ENCODE data around the gene BCAS4. TPM values are rescaled to one million over a fixed set of nuclear protein-coding genes. Genes with fewer than 3 reads are reported as not detected.

BCAS4 gene
- total RNA-seq, 1 donor from 2014 or later: 8.9 TPM

- Mint-ChIP-seq H3K4me1 (ENCODE audit: low read depth) (peaks cover 11% of the 10 kb centered on the region), H3K27me3 (no peaks in the 10 kb centered on the region), H3K36me3 (ENCODE audit: insufficient read depth) (no peaks in the 10 kb centered on the region), H3K27ac (peak overlapping the region; percentile 29), H3K4me3 (ENCODE audit: low read depth) (no peak overlapping the region), H3K9me3 (ENCODE audit: low read depth) (no peaks in the 10 kb centered on the region)
- TF ChIP-seq CTCF (IDR thresholded peaks at IDR 0.05; ENCODE audit: unreplicated experiment): peak; percentile 48
- no peak for DNase-seq (ENCODE audit: low spot score, unreplicated experiment)
Observed at GRCh38 chr20:50788045-50788991, 6.5 kb upstream of the BCAS4 start.

- Mint-ChIP-seq H3K27ac (peak overlapping the region; percentile 89), H3K27me3 (no peaks in the 10 kb centered on the region), H3K4me3 (ENCODE audit: low read depth) (no peak overlapping the region), H3K9me3 (ENCODE audit: low read depth) (no peaks in the 10 kb centered on the region), H3K4me1 (ENCODE audit: low read depth) (peaks cover 11% of the 10 kb centered on the region), H3K36me3 (ENCODE audit: insufficient read depth) (no peaks in the 10 kb centered on the region)
- TF ChIP-seq CTCF (IDR thresholded peaks at IDR 0.05; ENCODE audit: unreplicated experiment): no peak
- DNase-seq (ENCODE audit: low spot score, unreplicated experiment): no peak
Observed at GRCh38 chr20:50789968-50790650, 4.8 kb upstream of the BCAS4 start.

- Mint-ChIP-seq H3K9me3 (ENCODE audit: low read depth) (no peaks in the 10 kb centered on the region), H3K27ac (peak overlapping the region; percentile 97), H3K4me1 (ENCODE audit: low read depth) (peaks cover 11% of the 10 kb centered on the region), H3K27me3 (no peaks in the 10 kb centered on the region), H3K36me3 (ENCODE audit: insufficient read depth) (no peaks in the 10 kb centered on the region), H3K4me3 (ENCODE audit: low read depth) (no peak overlapping the region)
- TF ChIP-seq CTCF (IDR thresholded peaks at IDR 0.05; ENCODE audit: unreplicated experiment): peak; percentile 82
- DNase-seq (ENCODE audit: low spot score, unreplicated experiment): peak; percentile 92
Observed at GRCh38 chr20:50790651-50791277, 4.1 kb upstream of the BCAS4 start.

DNA sequence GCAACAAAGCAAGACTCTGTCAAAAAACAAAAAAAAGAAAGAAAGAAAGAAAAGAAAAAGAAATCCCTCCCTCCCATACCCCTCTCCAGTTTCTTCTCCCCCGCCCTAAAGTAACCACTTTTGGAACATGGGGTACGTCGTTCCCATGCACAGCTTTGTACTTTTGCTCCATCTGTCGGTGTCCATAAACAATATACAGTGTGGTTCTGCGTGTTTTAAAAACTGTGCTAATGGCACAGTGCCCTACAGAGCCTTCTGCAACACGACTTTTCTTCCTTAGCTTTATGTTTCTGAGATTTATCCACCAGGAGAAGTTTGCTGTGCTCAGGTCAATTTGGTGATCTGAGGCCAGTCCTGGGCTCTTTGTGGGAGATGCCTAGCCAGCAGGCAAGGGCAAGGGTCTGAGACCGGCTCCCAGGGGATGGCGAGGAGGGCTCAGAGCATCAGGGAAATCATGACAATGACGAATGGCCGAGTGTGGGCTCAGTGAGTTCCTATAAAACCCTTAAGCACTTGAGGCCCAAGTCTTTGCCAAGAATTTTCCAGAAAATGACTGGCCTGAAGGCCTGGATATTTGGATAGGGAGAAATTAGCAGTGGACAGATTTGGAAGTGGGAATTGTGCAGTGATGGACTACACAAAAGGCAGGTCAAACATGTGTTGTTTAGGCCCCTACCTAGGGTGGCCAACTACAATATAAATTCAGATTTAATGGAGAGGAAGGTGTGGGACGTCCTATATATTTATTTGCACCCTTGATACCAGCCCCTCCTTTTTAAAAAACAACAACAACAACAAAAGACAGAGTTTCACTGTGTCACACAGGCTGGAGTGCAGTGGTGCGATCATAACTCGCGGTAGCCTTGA, 1.9 kb upstream of the BCAS4 start:
- Mint-ChIP-seq H3K36me3 (ENCODE audit: insufficient read depth) (no peaks in the 10 kb centered on the region), H3K9me3 (ENCODE audit: low read depth) (no peaks in the 10 kb centered on the region), H3K4me3 (ENCODE audit: low read depth) (peak overlapping the region; percentile 31), H3K27ac (peak overlapping the region; percentile 32), H3K4me1 (ENCODE audit: low read depth) (peaks cover 11% of the 10 kb centered on the region), H3K27me3 (no peaks in the 10 kb centered on the region)
- no peak for DNase-seq (ENCODE audit: low spot score, unreplicated experiment)
- no peak for TF ChIP-seq CTCF (IDR thresholded peaks at IDR 0.05; ENCODE audit: unreplicated experiment)

All from progenitor cell of endocrine pancreas (in vitro differentiated cells).